Kidney tubule cell (primary cell): ENCODE measurements around the gene MGLL.
A peak's percentile ranks its signal among the peaks of the same experiment; 100 is the strongest.
"Not testable (repeated sequence)": the region's sequence is repeated elsewhere in the genome, so short reads cannot be mapped to it uniquely, and the experiment has no call there.

ENCODE experiments used
- DNase-seq: peaks from one replicate; pipeline ENCODE4 v3.0.0-alpha.2; 2018; ENCODE audit warnings: low spot score

Gene MGLL

DNA sequence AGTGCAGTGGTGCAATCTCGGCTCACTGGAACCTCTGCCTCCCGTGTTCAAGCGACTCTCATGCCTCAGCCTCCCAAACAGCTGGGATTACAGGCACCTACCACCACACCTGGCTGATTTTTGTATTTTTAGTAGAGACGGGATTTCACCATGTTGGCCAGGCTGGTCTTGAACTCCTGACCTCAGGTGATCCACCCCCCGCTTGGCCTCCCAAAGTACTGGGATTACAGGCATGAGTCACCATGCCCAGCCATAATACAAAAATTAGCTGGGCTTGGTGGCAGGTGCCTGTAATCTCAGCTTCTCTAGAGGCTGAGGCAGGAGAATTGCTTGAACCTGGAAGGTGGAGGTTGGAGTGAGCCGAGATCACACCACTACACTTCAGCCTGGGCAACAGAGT is 167.3 kb downstream of the MGLL start:
- not testable (repeated sequence) for DNase-seq

GRCh38 chr3:127654374-127654773 is 167.9 kb downstream of the MGLL start:
- no peak for DNase-seq

DNA sequence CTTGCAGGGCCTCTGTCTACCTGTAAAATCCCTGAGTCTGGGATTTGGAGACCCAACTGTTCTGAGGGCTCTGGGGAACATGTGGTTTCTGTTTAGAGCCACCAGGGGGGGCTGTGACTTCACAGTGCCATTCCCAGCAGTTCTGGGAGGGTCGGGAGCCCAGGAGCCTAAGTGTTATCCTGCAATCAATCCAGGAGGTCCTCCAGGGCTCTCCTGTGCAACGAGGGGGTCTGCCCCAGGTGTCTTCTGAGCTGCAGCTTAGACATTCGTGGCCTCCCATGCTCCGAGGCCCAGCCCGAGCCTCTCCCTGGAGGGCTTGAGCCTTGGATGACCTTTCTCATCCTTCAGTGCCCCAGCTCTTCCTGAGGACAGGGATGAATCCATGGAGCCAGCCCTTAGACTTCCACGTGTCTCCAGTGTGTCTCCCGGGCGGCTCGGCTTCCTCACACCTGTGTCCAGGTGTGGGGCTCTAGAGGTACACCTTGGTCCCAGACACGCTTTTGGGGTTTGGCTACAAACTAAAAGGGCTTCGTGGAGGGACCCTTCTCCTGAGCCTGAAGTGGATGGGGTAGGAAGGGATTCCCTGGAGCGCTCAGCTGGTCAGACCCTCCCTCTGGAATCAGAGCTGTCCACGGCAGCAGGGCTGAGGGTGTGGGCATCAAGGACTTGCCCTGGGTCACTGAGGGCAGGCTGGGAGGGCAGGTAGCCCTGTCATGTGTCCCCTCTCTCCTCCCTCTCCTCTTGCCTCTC is 169.9 kb downstream of the MGLL start:
- DNase-seq = peak; percentile 64

GRCh38 chr3:127651516-127652172 is 170.7 kb downstream of the MGLL start:
- DNase-seq = no peak

GRCh38 chr3:127650236-127650635 is 172.1 kb downstream of the MGLL start:
- DNase-seq = no peak

GRCh38 chr3:127647845-127648204 is 174.5 kb downstream of the MGLL start:
- DNase-seq = no peak

DNA sequence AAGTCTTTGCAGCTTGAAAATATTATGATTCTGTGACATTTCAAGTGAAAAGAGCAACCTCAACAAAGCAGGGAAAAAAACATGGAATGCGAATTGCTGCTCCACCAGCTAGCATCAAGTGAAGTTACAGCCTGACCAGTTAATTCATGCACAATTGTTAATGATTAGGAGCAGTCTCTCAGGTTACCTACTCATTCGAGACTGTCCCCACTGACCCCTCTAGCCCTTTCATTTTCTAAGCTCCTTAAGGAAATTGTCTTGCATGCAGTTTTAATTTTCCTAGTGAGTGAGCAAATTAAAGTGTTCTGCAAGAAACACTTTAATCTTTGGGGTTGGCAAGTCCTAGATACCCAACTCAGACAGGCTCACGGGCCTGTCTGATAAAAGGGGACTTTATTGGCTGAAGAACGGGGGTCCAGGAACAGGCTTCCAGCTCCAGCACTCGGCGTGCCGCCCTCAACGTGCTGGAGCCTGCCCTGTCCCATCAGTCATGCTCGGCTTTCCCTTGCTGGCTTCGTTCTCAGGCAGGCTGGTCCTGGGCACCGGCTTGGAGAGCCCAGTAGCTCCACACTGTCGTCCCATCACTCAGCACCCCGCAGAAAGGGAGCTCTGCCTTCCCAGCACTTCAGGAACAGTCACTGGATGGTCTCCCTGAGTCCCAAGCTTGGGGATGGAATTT is 175.0 kb downstream of the MGLL start:
- peak; percentile 45 for DNase-seq

- peak; percentile 61 for DNase-seq
Observed at GRCh38 chr3:127646501-127647046, 175.7 kb downstream of the MGLL start.

- no peak for DNase-seq
Observed at GRCh38 chr3:127645371-127646015, 176.8 kb downstream of the MGLL start.

GRCh38 chr3:127644641-127645370 is 177.5 kb downstream of the MGLL start:
- no peak for DNase-seq

- no peak for DNase-seq
Observed at GRCh38 chr3:127640042-127640355, 182.3 kb downstream of the MGLL start.

- DNase-seq = peak; percentile 68
Observed at GRCh38 chr3:127639173-127640041, 182.9 kb downstream of the MGLL start.
